Bronchial epithelial cell (primary cell): ENCODE measurements around the gene FRMD4A. TPM values are rescaled to one million over a fixed set of nuclear protein-coding genes. Genes with fewer than 3 reads are reported as not detected.
"Not testable (repeated sequence)": the region's sequence is repeated elsewhere in the genome, so short reads cannot be mapped to it uniquely, and the experiment has no call there.

Source experiments
- DNase-seq: peaks from one replicate; pipeline ENCODE4 v3.0.0-alpha.2; 2010; ENCODE audit warnings: low read depth
- FAIRE-seq: peaks from 2 replicates; lab custom pipeline; 2011; peaks lifted over from hg19 to GRCh38; lab: Jason Lieb, UNC
- H3K27me3 ChIP-seq: 2 replicates; pipeline ENCODE4 v1.5.1; 2011; ENCODE audit warnings: low read length; ENCODE audit not compliant: control insufficient read depth, insufficient read depth
- H3K36me3 ChIP-seq: 2 replicates; pipeline ENCODE4 v1.5.1; 2011; ENCODE audit warnings: low read length; ENCODE audit not compliant: control insufficient read depth, insufficient read depth
- H3K4me3 ChIP-seq: 2 replicates; pipeline ENCODE4 v1.5.1; 2011; ENCODE audit warnings: mild to moderate bottlenecking, low read depth, low read length, control low read depth
- CTCF ChIP-seq: IDR thresholded peaks from 2 replicates; pipeline ENCODE4 v1.5.1; 2011; ENCODE audit warnings: mild to moderate bottlenecking, moderate library complexity, low read length, control low read depth, inconsistent platforms; ENCODE audit not compliant: insufficient read depth, severe bottlenecking
- total RNA-seq: library from RNA; depleted of rRNA; stranded (reverse); fragments of >200 nt; gene quantifications from 2 replicates; pipeline ENCODE4 v1.2.1, GENCODE V29; 2014

The FRMD4A gene
- total RNA-seq, 1 donor from 2014 or later = 3.2 TPM

GRCh38 chr10:14233566-14233965 is 97.2 kb downstream of the FRMD4A start:
- no peak for TF ChIP-seq CTCF
- FAIRE-seq = no peak
- no peak overlapping the region for H3K4me3 ChIP-seq
- H3K27me3 ChIP-seq = no peaks in the 10 kb centered on the region
- DNase-seq = no peak
- no peaks in the 10 kb centered on the region for H3K36me3 ChIP-seq

GRCh38 chr10:14228798-14229197 is 101.9 kb downstream of the FRMD4A start:
- not testable (repeated sequence) for DNase-seq, H3K36me3 ChIP-seq, FAIRE-seq, H3K27me3 ChIP-seq, H3K4me3 ChIP-seq

GRCh38 chr10:14225379-14225778 is 105.3 kb downstream of the FRMD4A start:
- H3K36me3 ChIP-seq = no peaks in the 10 kb centered on the region
- FAIRE-seq = no peak
- DNase-seq = no peak
- TF ChIP-seq CTCF = no peak
- H3K4me3 ChIP-seq = no peak overlapping the region
- no peaks in the 10 kb centered on the region for H3K27me3 ChIP-seq

GRCh38 chr10:14220026-14220425 is 110.7 kb downstream of the FRMD4A start:
- Histone ChIP-seq H3K36me3 (no peaks in the 10 kb centered on the region), H3K4me3 (no peak overlapping the region), H3K27me3 (no peaks in the 10 kb centered on the region)
- TF ChIP-seq CTCF = no peak
- no peak for FAIRE-seq
- no peak for DNase-seq

- FAIRE-seq = no peak
- H3K36me3 ChIP-seq = no peaks in the 10 kb centered on the region
- DNase-seq = no peak
- no peak overlapping the region for H3K4me3 ChIP-seq
- no peaks in the 10 kb centered on the region for H3K27me3 ChIP-seq
- no peak for TF ChIP-seq CTCF
These were observed 111.3 kb downstream of the FRMD4A start for GRCh38 chr10:14219411-14219810.

GRCh38 chr10:14215641-14216040 is 115.1 kb downstream of the FRMD4A start:
- H3K36me3 ChIP-seq = no peaks in the 10 kb centered on the region
- no peak for DNase-seq
- no peak for TF ChIP-seq CTCF
- no peak for FAIRE-seq
- no peak overlapping the region for H3K4me3 ChIP-seq
- H3K27me3 ChIP-seq = no peaks in the 10 kb centered on the region

GRCh38 chr10:14213703-14214102 is 117.0 kb downstream of the FRMD4A start:
- not testable (repeated sequence) for FAIRE-seq, H3K36me3 ChIP-seq, H3K27me3 ChIP-seq, DNase-seq, H3K4me3 ChIP-seq
